Hematopoietic multipotent progenitor cell treated with erythropoietin and hydrocortisone succinate and interleukin-3 and kit ligand, for 17 days (in vitro differentiated cells): ENCODE data around the gene FZD10.

Source experiments
- DNase-seq: peaks from one replicate; pipeline ENCODE4 v3.0.0-alpha.2; 2015; ENCODE audit warnings: low spot score

FZD10 gene

DNA sequence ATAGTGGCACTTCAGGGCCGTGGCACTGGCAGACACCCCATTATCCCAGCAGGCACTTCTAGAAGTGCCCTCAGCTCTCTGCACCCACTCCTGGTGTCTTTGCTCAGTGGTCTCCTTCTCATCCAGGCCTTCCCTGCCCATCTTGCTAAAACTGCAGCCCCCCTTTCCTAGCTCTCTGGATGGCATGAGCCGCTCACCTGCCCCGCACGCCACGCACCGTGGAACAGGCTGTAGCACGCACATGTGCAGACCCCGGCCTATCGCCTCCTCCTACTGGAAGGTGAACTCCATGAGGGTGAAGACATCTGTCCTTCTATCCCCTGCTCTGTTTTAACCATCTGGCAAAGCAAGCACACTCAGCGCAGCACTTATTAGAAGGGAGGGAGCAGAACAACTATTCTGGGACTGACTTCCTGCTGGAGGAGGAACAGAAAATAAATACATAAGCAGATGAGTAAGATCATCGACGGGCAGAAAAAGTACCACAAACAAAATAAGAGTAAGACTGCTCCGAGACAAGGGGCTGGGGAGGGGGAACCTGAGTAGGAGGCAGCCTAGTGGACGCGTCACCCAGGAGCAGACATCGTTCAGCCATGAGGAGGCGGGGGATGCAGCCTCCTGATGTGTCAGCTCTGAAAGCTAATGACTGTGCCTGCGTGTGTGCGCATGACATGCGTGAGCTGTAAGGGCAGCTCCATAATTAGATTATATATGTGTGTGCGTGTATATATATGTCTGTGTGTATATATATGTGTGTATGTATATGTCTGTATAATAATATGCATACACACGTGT lies 7.8 kb upstream of the FZD10 start:
- no peak for DNase-seq

DNA sequence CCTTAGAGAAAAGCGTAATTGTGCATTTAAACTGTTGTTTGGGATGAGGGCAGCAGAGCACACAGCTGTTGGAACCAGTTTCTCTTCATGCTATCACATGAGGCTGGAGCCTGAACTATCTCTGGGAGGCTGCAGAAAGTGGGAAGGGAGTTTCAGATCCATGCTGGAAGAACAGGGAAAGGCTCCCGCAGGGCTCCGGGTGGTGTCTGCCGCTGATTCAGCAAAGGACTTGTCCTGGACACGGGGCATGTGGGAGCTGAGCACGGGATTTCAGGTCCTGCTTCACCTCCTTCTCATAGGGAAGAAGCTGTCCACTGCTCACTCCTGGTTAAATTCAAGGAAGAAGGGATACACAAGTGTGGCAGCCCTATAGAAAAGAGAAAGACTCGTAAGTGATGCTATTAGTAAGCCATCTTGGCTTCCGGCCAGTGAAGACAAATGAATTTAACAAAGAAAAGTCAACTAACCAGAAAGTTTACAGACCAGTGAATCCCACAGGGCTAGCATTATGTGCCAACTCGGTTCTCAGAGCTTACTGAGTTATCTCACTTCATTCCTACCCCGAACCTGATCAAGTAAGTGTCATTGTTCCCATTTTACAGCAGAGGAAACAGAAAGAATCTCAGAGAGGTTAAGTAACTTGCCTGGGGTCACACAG lies 6.7 kb upstream of the FZD10 start:
- DNase-seq = no peak

DNA sequence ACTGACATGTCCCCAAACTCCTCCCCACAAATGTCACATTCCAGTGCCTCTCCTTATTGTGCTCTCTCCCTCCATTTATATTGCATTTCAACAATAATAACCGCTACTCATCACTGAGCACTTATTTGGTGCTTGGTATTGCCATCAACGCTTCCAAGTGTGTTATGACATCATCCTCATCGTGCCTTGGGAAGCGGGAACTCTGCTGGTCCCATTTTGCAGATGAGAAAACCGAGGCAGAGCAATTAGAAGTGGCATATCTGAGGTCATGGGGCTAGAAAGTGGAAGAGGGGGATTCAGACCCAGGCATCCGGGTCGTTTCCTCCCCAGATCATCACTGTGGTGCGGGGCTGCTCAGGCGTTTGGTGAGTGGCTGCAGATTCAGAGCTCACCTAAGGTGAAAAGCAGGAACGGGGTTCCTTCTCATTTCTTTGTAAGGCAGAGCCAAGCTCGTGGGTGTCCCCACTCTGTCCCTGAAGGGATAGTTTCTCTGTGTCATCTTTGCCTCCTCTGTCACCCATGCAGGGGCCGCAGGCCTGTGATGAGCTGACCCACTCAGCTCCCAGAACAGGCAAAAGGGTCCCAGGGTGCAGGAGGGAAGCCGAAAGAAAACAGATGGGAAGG lies 5.5 kb upstream of the FZD10 start:
- no peak for DNase-seq

DNA sequence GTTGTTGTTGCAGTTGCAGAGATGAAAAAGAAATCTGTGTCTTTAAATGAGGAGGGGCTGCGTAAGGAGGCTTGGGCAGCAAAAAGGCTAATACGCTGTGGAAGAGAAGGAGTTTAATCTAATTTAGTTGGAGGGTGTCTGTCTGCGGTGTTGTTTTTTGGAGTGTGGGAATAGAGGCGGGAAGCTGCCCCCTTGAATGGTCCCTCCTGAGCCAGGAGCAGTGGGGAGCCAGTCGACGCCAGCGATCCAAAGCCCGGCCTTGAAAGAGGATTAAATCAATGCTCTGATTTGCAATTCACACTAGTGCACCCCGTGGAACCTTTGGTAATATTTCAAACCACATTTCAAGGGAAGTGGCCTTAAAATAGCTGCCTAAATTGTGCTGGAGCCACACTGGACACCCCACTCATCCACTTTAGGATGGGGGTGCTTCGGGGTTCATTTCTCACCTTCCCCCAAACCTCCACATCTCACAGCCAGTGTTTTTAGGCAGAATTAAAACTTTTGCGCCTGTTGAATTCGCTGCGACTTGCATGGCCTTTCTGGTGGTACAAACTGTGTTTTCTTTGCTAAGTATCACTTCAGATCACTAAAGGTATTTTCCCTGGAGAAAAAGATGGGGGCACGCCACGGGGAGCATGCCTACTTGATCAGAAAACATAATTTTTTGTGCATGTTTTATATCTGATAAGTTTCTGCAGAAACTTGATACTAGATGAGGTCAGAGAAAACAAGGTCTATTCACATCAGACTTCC lies 4.1 kb upstream of the FZD10 start:
- DNase-seq = no peak

DNA sequence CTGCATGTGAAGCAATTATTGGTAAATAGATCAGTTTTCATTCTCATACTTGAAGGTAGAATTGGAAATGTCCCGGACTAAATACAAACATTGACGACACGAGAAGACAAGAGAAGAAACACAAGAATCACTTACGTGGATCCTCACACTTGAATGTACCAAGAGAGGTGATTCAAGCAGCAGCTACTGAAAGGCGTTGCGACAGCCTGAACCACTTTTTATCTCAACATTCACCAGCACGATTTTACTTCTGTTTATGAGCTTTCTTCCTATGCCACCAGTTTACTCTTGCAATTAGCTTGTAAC lies 3.6 kb upstream of the FZD10 start:
- DNase-seq = no peak

DNA sequence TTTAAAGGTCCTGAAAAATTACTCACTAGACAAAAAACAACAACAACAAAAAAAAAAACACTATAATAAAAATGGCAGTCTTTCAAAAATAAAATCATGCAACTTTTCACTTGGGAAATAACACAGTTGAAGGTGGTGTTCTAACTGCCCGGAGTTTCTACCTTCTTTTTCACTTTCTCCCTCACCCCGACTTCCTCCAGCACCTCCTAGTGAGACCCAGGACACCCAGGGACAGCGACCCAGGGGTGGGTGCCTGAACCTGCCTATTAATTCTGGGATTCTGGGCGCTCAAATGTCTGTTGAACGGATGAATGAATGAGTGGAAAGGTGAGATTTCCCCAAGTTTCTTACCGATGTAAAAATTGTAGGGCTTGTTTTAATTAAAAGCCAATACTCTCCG lies 2.0 kb upstream of the FZD10 start:
- DNase-seq = no peak

DNA sequence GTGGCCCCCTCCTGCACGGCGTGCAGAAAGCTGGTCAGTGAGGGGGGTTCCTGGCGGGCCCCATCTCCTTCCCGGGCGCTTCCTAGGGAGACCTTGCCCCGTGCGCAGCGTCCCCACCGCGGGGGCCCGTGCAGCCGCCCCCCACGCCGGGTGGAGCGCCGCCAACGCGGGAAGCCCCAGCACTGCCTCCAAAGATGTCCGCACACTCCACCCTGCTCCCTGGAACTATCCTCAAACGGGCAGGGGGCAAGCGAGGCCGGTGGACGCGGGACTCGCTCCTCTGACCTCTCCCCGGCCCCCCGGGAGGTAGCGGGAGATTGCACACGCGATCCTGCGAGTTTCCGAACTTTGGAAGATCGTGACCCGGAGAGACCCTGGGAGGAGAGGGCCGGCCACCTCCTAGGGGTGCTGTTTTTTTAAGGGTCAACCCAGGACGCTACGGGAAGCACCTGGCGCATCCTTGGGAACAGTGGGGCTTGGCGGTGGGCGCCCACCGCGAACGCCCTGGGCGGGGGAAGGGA lies 1.5 kb upstream of the FZD10 start:
- DNase-seq = no peak

DNA sequence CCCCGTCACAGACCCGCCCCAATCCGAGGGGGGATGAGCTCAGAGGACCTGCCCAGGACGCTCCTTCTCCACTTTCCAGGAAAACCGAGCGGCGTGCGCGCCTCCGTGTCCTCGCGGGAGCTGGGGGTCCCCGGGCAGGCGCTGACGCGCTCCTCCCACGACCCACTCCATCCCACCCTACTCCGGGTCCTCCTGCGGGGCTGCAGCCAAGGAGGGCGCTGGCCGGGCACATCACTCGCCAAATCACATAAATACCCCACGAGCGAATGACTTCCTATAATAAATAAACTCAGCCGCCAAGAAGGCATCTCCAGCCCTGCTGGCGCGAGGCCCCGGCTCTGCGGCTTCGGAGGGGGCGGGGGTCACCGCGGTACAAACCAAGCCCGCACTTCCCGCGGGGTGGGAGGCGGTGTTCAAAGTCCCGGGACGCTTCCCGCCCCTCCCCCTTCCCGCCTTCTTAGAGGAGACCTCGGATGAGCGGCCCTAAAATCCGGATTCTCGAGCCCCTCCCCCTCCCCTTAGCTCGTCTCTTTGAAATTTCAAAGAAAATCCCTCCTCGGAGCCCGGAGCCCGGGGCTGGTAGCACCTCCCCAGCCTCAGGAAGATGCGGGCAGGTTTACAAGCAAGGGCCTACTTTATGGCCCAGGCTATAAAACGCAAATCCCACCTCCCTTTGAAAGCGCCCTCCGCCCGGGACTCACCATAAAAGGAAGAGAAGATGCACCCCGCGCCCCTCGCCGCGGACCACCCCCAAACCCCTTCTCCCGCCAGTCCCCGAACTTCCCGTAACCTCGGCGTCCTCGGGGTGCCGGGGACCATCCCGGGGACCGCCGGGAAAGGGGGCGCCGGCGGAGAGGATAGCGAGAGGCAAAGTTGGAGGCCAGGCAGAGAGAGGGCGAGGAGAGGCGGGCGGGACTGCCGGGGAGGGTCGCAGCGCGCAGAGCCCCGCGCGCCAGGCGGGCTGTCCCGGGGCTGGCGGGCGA lies 712 bp upstream of the FZD10 start:
- no peak for DNase-seq

DNA sequence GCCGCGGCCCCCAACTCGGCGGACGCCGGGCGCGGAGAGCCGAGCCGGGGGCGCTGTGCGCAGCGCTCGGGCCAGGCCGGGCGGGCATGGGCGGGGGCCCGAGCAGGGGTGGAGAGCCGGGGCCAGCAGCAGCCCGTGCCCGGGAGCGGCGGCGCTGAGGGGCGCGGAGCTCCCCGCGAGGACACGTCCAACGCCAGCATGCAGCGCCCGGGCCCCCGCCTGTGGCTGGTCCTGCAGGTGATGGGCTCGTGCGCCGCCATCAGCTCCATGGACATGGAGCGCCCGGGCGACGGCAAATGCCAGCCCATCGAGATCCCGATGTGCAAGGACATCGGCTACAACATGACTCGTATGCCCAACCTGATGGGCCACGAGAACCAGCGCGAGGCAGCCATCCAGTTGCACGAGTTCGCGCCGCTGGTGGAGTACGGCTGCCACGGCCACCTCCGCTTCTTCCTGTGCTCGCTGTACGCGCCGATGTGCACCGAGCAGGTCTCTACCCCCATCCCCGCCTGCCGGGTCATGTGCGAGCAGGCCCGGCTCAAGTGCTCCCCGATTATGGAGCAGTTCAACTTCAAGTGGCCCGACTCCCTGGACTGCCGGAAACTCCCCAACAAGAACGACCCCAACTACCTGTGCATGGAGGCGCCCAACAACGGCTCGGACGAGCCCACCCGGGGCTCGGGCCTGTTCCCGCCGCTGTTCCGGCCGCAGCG lies 639 bp downstream of the FZD10 start:
- DNase-seq = no peak

DNA sequence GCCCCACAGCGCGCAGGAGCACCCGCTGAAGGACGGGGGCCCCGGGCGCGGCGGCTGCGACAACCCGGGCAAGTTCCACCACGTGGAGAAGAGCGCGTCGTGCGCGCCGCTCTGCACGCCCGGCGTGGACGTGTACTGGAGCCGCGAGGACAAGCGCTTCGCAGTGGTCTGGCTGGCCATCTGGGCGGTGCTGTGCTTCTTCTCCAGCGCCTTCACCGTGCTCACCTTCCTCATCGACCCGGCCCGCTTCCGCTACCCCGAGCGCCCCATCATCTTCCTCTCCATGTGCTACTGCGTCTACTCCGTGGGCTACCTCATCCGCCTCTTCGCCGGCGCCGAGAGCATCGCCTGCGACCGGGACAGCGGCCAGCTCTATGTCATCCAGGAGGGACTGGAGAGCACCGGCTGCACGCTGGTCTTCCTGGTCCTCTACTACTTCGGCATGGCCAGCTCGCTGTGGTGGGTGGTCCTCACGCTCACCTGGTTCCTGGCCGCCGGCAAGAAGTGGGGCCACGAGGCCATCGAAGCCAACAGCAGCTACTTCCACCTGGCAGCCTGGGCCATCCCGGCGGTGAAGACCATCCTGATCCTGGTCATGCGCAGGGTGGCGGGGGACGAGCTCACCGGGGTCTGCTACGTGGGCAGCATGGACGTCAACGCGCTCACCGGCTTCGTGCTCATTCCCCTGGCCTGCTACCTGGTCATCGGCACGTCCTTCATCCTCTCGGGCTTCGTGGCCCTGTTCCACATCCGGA lies 1.4 kb downstream of the FZD10 start:
- DNase-seq = no peak

DNA sequence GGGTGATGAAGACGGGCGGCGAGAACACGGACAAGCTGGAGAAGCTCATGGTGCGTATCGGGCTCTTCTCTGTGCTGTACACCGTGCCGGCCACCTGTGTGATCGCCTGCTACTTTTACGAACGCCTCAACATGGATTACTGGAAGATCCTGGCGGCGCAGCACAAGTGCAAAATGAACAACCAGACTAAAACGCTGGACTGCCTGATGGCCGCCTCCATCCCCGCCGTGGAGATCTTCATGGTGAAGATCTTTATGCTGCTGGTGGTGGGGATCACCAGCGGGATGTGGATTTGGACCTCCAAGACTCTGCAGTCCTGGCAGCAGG lies 1.9 kb downstream of the FZD10 start:
- DNase-seq = no peak

DNA sequence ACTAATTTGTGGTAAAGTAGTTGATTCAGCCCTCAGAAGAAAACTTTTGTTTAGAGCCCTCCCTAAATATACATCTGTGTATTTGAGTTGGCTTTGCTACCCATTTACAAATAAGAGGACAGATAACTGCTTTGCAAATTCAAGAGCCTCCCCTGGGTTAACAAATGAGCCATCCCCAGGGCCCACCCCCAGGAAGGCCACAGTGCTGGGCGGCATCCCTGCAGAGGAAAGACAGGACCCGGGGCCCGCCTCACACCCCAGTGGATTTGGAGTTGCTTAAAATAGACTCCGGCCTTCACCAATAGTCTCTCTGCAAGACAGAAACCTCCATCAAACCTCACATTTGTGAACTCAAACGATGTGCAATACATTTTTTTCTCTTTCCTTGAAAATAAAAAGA lies 2.7 kb downstream of the FZD10 start:
- no peak for DNase-seq

DNA sequence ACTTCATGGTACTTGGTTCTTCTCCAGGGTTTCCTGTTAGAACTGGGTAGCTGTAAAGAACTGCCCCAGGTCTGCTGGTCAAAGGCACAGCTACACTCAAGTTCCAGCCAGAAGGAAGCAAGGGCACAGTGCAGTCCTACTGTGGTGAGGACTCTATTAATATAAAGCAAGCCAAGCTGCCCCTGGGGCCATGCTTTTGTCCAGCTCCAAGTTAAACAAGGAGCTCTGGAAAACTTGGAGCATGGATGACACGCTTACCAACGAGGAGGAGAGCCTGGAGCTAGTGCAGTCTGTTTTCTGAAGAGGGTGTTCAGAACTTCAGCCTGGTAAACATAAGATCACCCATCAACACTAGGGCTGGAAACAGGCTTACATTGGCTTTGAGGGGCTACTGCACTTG lies 4.0 kb downstream of the FZD10 start:
- DNase-seq = no peak

DNA sequence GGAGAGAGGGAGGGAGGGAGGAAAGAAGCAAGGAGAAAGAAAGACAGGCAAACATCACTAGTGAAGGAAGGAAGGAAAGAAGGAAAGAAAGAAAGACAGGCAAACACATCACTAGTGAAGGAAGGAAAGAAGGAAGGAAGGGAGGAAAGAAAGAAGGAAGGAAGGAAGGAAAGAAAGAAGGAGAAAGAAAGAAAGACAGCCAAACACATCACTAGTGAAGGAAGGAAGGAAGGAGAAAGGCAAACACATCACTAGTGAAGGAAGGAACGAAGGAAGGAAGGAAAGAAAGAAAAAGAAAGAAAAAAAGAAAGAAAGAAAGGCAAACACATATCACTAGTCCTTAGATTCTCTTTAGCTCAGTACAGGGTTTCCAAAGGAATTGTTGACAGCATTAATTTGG lies 5.3 kb downstream of the FZD10 start:
- no peak for DNase-seq

DNA sequence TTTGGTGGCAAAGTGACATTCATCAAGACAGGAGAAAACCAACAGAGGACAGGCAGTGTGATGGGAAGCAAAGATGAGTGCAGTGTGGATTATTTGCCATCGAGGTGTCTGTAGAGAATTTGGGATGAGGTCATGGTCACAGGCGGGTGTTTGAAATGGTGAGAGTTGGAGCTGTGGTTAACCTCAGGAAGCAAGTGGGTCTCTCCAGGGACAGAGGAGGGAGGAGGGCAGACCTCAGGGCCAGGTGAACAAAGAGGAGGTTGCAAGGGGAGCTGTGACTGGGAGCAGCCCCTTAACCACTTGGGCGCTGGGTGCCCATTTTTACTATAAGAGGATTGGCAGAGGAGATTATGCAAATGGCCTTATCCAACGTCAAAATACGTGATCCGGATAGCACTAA lies 7.0 kb downstream of the FZD10 start:
- no peak for DNase-seq

DNA sequence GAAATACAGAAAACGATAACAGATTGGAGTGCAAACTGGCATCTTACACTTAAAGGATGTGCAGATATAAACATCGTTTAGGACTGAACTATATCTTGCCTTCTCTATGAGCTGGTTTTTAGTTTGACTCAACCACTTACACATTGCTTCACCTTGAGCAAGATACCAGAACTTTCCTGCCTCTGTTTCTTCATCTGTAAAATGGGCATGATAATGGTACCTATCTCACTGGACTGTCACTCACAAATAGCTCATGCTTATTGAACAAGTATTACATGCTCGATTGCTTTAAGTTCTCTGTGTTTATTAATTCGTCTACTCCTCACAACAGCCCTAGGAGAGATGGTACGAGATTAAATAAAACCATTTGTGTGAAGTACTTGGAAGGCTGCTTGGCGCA lies 7.7 kb downstream of the FZD10 start:
- no peak for DNase-seq

DNA sequence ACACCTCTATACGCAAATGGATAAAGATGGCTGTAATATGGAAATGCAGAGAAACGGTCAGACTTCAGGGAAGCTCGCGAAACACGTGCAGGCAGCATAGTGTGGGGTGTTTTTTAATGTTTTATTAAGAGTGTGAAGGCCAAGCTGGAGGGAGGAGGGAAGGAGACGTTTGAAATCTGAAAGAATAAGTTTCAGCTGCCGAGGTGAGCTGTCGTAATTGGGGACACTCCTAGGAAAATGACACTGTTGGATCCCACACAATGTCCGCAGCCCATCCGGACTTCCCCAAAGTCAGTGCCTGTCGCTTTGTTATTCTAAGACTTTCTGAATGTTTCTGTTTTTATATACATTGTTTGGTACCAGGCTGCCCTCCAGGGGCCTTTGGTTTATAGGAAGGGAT lies 8.3 kb downstream of the FZD10 start:
- DNase-seq = no peak

DNA sequence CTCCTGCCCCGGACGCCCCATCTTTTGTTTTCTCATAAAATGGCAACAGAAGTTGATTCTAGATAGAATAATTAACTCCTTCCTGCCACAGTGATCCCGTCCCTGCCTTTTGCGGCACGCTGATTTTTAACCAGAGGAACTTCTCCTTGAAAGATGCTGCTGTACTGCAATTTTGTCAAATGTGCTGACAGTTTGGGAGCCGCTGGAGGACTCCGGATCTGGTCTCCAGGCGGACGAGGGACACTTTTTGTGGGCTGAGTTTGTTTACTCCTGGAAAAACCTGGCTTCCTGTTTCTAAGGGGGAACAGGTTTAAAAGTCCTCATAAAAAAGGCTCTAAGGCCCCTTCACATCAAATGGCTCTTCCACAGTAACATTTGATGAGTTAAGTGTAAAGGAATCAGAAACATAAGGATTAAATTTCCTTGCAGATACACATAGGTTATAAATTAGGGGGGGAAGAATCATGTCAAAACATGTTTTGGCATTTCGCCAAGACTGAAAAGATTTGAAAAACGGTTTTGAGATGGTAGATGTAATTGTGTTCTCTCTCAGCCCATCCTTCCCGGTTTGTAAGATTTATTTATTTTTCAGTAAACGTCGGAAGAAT lies 15.5 kb downstream of the FZD10 start:
- no peak for DNase-seq

DNA sequence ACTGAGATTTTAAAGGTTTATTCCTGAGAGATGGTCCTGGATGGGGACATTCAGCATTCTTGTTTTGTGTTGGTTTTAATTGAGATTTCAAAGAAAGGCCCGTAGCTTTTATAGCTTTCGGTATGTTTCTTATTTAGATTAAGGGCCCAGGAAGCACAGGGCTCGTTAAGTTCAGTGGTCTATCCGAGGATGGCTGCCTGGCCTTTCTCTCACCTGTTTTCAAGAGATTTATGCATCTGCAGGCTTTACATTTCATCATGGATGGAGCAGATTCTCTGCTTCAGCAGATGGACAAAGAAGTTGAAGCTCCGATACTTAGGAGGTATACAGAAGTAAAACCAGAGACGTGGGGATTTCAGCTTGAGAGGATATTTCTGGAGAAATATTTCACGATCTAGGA lies 16.0 kb downstream of the FZD10 start:
- DNase-seq = no peak

DNA sequence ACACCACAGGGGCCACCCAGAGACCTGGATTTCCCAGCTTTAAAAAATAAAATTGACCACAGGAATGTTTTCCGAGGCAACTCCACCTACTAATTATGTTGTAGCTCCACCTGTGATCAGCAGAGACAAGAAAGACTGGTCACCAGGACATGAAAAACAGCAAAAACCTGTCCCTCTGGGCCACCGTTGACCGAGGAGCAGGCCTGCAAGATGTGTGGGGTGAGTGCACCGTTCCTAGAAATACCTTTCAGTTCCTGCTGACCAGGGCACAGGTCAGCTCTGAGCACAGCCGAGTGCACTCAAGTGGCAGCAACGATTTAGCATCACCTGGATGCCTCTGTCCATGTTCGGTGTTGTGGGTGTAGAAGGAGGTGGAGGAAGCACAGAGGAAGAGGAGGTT lies 16.9 kb downstream of the FZD10 start:
- no peak for DNase-seq
